T-cell (primary cell): ENCODE results near the gene FAM162B. TPM values are rescaled to one million over a fixed set of nuclear protein-coding genes. Genes with fewer than 3 reads are reported as not detected.
"Not testable (repeated sequence)": the region's sequence is repeated elsewhere in the genome, so short reads cannot be mapped to it uniquely, and the experiment has no call there.

Source experiments
- ATAC-seq, 4 experiments: fragments of 200-7000 bp in 3 of 4; fragments of 150-1000 bp in 1 of 4; cut with Tn5 transposase; replicated peaks in 1 of 4; 1 replicate in 3 of 4; 2 replicates in 1 of 4; pipeline ENCODE4 v1.10.0; 2021; ENCODE audit warnings: moderate library complexity in 3 of 4, mild to moderate bottlenecking in 2 of 4, moderate number of reproducible peaks in 1 of 4
- CTCF ChIA-PET, 2 donors: fragments of 300-600 bp; sonication (Branson Sonifier 250); formaldehyde crosslinking; loops; one replicate each; lab custom pipeline; 2022; ENCODE audit warnings: antibody characterized with exemption in 2 of 2; lab: Charles Lee
- POLR2A ChIA-PET, 2 donors: fragments of 300-600 bp; sonication (Branson Sonifier 250); formaldehyde crosslinking; loops; one replicate each; lab custom pipeline; 2022; ENCODE audit warnings: antibody characterized with exemption in 2 of 2; lab: Charles Lee
- DNase-seq, 35 experiments: peaks; one replicate each; pipeline versions ENCODE4 v3.0.0 to v3.0.0-alpha.2; 2013 to 2023
- H3K27ac ChIP-seq: one replicate; pipeline ENCODE4 v1.5.1; 2013; ENCODE audit warnings: low read length
- H3K27me3 ChIP-seq, 2 experiments: replicated peaks in 1 of 2; 1 replicate in 1 of 2; 2 replicates in 1 of 2; pipeline versions ENCODE4 v1.6.1 to v1.7.0; 2013; ENCODE audit warnings: low read length in 1 of 2, mixed read lengths in 1 of 2; ENCODE audit not compliant: control insufficient read depth in 2 of 2, insufficient read depth in 2 of 2; ENCODE audit errors: extremely low read depth in 1 of 2
- H3K36me3 ChIP-seq, 2 donors: 1 replicate in 1 of 2; 2 replicates in 1 of 2; pipeline versions ENCODE4 v1.6.1 to v1.7.0; 2013; ENCODE audit warnings: low read length in 1 of 2; ENCODE audit not compliant: control insufficient read depth in 2 of 2, insufficient read depth in 1 of 2; ENCODE audit errors: extremely low read depth in 1 of 2
- H3K4me1 ChIP-seq, 2 experiments: 1 replicate in 1 of 2; 2 replicates in 1 of 2; pipeline versions ENCODE4 v1.6.1 to v1.7.0; 2013; ENCODE audit warnings: low read length in 2 of 2, mixed read lengths in 1 of 2; ENCODE audit not compliant: insufficient read depth in 2 of 2, control insufficient read depth in 1 of 2; ENCODE audit errors: extremely low read depth in 1 of 2
- H3K4me3 ChIP-seq, 2 donors: 1 replicate in 1 of 2; 2 replicates in 1 of 2; pipeline versions ENCODE4 v1.5.1 to v1.7.0; 2013; ENCODE audit warnings: mild to moderate bottlenecking in 2 of 2, low read length in 1 of 2, moderate library complexity in 1 of 2; ENCODE audit not compliant: control insufficient read depth in 1 of 2; ENCODE audit errors: extremely low read depth in 1 of 2
- H3K9me3 ChIP-seq: 2 replicates; pipeline ENCODE4 v1.7.0; 2013
- H3K27ac Mint-ChIP-seq, 2 donors: one replicate each; pipeline ENCODE4 v1.8.0; 2020 to 2021; ENCODE audit warnings: mild to moderate bottlenecking in 2 of 2, mixed read lengths in 2 of 2
- H3K27me3 Mint-ChIP-seq, 2 donors: one replicate each; pipeline ENCODE4 v1.8.0; 2021 to 2022; ENCODE audit warnings: mixed read lengths in 2 of 2
- H3K36me3 Mint-ChIP-seq: one replicate; pipeline ENCODE4 v1.8.0; 2021; ENCODE audit warnings: mixed read lengths
- H3K4me1 Mint-ChIP-seq, 3 donors: one replicate each; pipeline ENCODE4 v1.8.0; 2020 to 2022; ENCODE audit warnings: mixed read lengths in 3 of 3, mild to moderate bottlenecking in 1 of 3
- H3K4me3 Mint-ChIP-seq, 3 donors: one replicate each; pipeline ENCODE4 v1.8.0; 2020 to 2022; ENCODE audit warnings: mild to moderate bottlenecking in 3 of 3, mixed read lengths in 3 of 3, moderate library complexity in 3 of 3
- H3K9me3 Mint-ChIP-seq, 3 donors: one replicate each; pipeline ENCODE4 v1.8.0; 2020 to 2022; ENCODE audit warnings: mixed read lengths in 3 of 3
- WGBS: methylation state at CpG from one replicate; pipeline ENCODE4 v1.1.5; 2013; ENCODE audit warnings: missing lambda C conversion rate; ENCODE audit not compliant: insufficient coverage; 5-methylcytosine and 5-hydroxymethylcytosine counted together
- total RNA-seq, 35 experiments: library from RNA in 6 of 35; stranded (reverse) in 6 of 35; fragments of 120-200 nt in 1 of 35; gene quantifications; one replicate each; pipeline versions ENCODE4 v1.2.1 to v1.2.4 and lab custom pipeline; 2013 to 2026

The FAM162B gene
- total RNA-seq, 5 donors from 2014 or later (not counting 1 experiment from before 2014, with no cell fraction given), result not detected

GRCh38 chr6:116705917-116706316 lies 59.6 kb downstream of the FAM162B start:
- ATAC-seq (no peak), DNase-seq (no peak)
- no peaks in the 10 kb centered on the region for H3K27me3 Mint-ChIP-seq
- CTCF ChIA-PET, result no interaction called here
- H3K36me3 ChIP-seq, result peaks cover 12 to 18% of the 10 kb centered on the region in 2 donors
- peaks cover 3 to 5% (median 5%) of the 10 kb centered on the region in 3 donors for H3K4me1 Mint-ChIP-seq
- no peak overlapping the region for H3K27ac Mint-ChIP-seq
- H3K27me3 ChIP-seq, result no peaks in the 10 kb centered on the region
- no peak overlapping the region for H3K4me3 Mint-ChIP-seq
- no CpG with 5 or more reads among the region's 1 CpG for WGBS
- no peak overlapping the region for H3K4me3 ChIP-seq
- H3K27ac ChIP-seq, result no peak overlapping the region
- peaks cover 40% of the 10 kb centered on the region for H3K36me3 Mint-ChIP-seq
- POLR2A ChIA-PET, result no interaction called here
- H3K9me3 Mint-ChIP-seq, result no peaks in the 10 kb centered on the region
- H3K9me3 ChIP-seq, result no peaks in the 10 kb centered on the region
- H3K4me1 ChIP-seq, result no peaks in the 10 kb centered on the region

DNA sequence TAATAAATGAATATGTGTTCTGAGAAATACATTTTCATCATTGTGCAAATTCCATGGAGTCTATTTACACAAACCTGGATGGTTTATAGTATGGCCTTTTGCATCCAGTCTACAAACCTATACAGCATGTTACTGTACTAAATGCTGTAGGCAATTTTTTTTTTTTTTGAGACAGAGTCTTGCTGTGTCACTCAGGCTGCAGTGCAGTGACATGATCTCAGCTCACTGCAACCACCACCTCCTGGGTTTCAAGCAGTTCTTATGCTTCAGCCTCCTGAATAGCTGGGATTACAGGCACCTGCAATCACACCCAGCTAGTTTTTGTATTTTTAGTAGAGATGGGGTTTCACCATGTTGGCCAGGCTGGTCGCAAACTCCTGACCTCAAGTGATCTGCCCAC lies 61.6 kb downstream of the FAM162B start:
- H3K27me3 ChIP-seq, H3K4me3 ChIP-seq, H3K9me3 Mint-ChIP-seq, DNase-seq, H3K4me3 Mint-ChIP-seq, H3K27ac ChIP-seq, H3K4me1 ChIP-seq, CTCF ChIA-PET, ATAC-seq, H3K27ac Mint-ChIP-seq, POLR2A ChIA-PET, H3K9me3 ChIP-seq, H3K27me3 Mint-ChIP-seq: not testable (repeated sequence)
- peaks cover 6 to 12% (median 12%) of the 10 kb centered on the region in 3 donors for H3K4me1 Mint-ChIP-seq
- no CpG with 5 or more reads among the region's 1 CpG for WGBS
- H3K36me3 ChIP-seq, result peaks cover 5 to 32% of the 10 kb centered on the region in 2 donors
- peaks cover 41% of the 10 kb centered on the region for H3K36me3 Mint-ChIP-seq

Other genes starting within 250 kb of the FAM162B start
- gene TRAPPC3L, start 220.0 kb downstream of the FAM162B start, total RNA-seq, result not detected
- not detected for gene CALHM4, start 212.0 kb downstream of the FAM162B start, total RNA-seq
- 10 to 100 TPM; 29.3 to 48.9 (median 35.8) TPM for gene RWDD1, start 194.2 kb downstream of the FAM162B start, total RNA-seq
- gene RSPH4A, start 149.2 kb downstream of the FAM162B start, total RNA-seq, result under 1 TPM; 0.38 to 0.91 (median 0.43) TPM
- gene ZUP1, start 97.0 kb downstream of the FAM162B start, total RNA-seq, result 10 to 100 TPM; 10.4 to 14.1 (median 11.4) TPM
- gene KPNA5, start 84.5 kb downstream of the FAM162B start, total RNA-seq, result 10 to 100 TPM; 41.3 to 57.3 (median 45.6) TPM
- gene GPRC6A, start 63.4 kb upstream of the FAM162B start, total RNA-seq, result not detected
- gene RFX6, start 111.5 kb upstream of the FAM162B start, total RNA-seq, result not detected